Raji (cell line): ENCODE results near the gene CNIH1.

Experiments
- POLR2A ChIP-seq: IDR thresholded peaks from 2 replicates; pipeline ENCODE4 v1.6.1; 2011; ENCODE audit warnings: low read depth, low read length, control low read depth; ENCODE audit not compliant: insufficient read depth

Gene CNIH1

GRCh38 chr14:54475911-54476310 is 34.7 kb upstream of the CNIH1 start:
- no peak for TF ChIP-seq POLR2A

- no peak for TF ChIP-seq POLR2A
Measured at GRCh38 chr14:54475187-54475899, 34.2 kb upstream of the CNIH1 start.

GRCh38 chr14:54474232-54474793 is 33.1 kb upstream of the CNIH1 start:
- TF ChIP-seq POLR2A: no peak

GRCh38 chr14:54472315-54472714 is 31.1 kb upstream of the CNIH1 start:
- no peak for TF ChIP-seq POLR2A

GRCh38 chr14:54471641-54472040 is 30.5 kb upstream of the CNIH1 start:
- TF ChIP-seq POLR2A: no peak

- no peak for TF ChIP-seq POLR2A
Measured at GRCh38 chr14:54470701-54471100, 29.5 kb upstream of the CNIH1 start.

GRCh38 chr14:54467280-54467679 is 26.1 kb upstream of the CNIH1 start:
- TF ChIP-seq POLR2A: no peak

- no peak for TF ChIP-seq POLR2A
Measured at GRCh38 chr14:54465654-54466053, 24.5 kb upstream of the CNIH1 start.

GRCh38 chr14:54462048-54462447 is 20.9 kb upstream of the CNIH1 start:
- no peak for TF ChIP-seq POLR2A

- TF ChIP-seq POLR2A: no peak
Measured at GRCh38 chr14:54459106-54459505, 17.9 kb upstream of the CNIH1 start.

GRCh38 chr14:54457609-54457996 is 16.4 kb upstream of the CNIH1 start:
- TF ChIP-seq POLR2A: no peak

- TF ChIP-seq POLR2A: no peak
Measured at GRCh38 chr14:54455363-54455762, 14.2 kb upstream of the CNIH1 start.

- no peak for TF ChIP-seq POLR2A
Measured at GRCh38 chr14:54453252-54453651, 12.1 kb upstream of the CNIH1 start.

GRCh38 chr14:54451961-54452360 is 10.8 kb upstream of the CNIH1 start:
- TF ChIP-seq POLR2A: no peak

- TF ChIP-seq POLR2A: no peak
Measured at GRCh38 chr14:54451121-54451601, 10.0 kb upstream of the CNIH1 start.

- TF ChIP-seq POLR2A: no peak
Measured at GRCh38 chr14:54450535-54450934, 9.4 kb upstream of the CNIH1 start.

- no peak for TF ChIP-seq POLR2A
Measured at GRCh38 chr14:54447231-54447692, 6.1 kb upstream of the CNIH1 start.
